ENCODE data around the gene APBA2.

DNA sequence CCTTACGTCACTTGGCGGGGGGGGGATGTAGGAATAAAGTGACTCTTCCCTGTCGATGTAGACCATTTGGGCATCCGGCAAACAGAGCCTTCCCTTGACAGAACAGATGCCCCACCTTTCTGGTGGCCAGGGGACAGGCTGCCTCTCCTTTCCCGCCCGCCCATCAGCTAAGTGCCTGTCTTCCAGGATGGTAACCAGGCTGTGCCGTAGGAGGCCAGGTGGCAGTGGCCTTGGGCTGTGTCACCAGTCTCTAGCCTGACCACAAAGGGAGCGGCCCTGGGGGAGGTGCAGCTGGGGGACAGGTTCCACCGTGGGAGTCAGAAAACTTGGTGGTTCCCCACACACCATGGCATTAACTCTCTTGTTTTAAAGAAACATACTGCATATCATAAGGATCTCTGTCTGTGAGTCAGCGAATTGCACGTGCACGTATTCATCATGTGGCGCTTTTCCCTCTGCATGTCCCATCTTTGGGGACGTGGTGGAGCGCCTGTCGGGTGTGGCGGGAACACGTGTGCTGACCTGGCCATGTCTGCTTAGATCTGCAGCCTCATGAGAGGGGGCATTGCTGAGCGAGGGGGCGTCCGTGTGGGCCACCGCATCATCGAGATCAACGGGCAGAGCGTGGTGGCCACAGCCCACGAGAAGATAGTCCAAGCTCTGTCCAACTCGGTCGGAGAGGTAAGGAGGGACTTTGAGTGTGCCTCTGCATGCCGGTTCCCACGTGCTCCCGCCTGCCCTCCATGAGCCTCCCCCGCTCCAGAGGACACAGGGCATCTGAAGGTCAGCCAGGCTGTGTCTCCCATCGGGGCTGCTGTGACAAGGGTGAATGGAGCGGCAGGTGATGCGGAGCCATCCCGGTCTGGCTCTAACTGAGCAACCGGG lies 227.8 kb downstream of the APBA2 start:
- TF ChIP-seq CTCF (conservative IDR thresholded peaks at IDR 0.05; ENCODE audit: low read length) (no peak), EZH2phosphoT487 (IDR thresholded peaks at IDR 0.05; ENCODE audit: borderline replicate concordance, low read depth, low read length) (no peak)

Measured in OCI-LY7 (cell line).